Panc1 (cell line): ENCODE data around the gene NUP54. TPM values are rescaled to one million over a fixed set of nuclear protein-coding genes. Genes with fewer than 3 reads are reported as not detected.

Source experiments
- ATAC-seq: fragments of 200-7000 bp; cut with Tn5 transposase; 2 replicates; pipeline ENCODE4 v1.9.1; 2020; ENCODE audit warnings: mild to moderate bottlenecking, moderate library complexity
- BruUV-seq: library from RNA; stranded (reverse); fragments of 400-500 nt; replicated peaks from 2 replicates; lab custom pipeline; 2021; lab: Mats Ljungman, UMichigan
- CTCF ChIA-PET: fragments of 300-600 bp; sonication (Branson Sonifier 250); formaldehyde crosslinking; loops from one replicate; lab custom pipeline; 2022; ENCODE audit warnings: antibody characterized with exemption; lab: Charles Lee
- POLR2A ChIA-PET: fragments of 300-600 bp; sonication (Branson Sonifier 250); formaldehyde crosslinking; loops from one replicate; lab custom pipeline; 2022; ENCODE audit warnings: antibody characterized with exemption; lab: Charles Lee
- DNase-seq: peaks from one replicate; pipeline ENCODE4 v3.0.0-alpha.2; 2010; ENCODE audit warnings: low read depth, low spot score
- H3K27ac ChIP-seq: 2 replicates; pipeline ENCODE4 v1.5.1; 2011; ENCODE audit warnings: mild to moderate bottlenecking, low read length, inconsistent platforms
- H3K27me3 ChIP-seq: fragments of 200-500 bp; sonication (Bioruptor generic); 2 replicates; pipeline ENCODE4 v1.6.0; 2014; ENCODE audit warnings: low read length, inconsistent platforms; ENCODE audit not compliant: control insufficient read depth, insufficient read depth
- H3K36me3 ChIP-seq: fragments of 200-500 bp; sonication (Bioruptor generic); 2 replicates; pipeline ENCODE4 v1.5.1; 2014; ENCODE audit warnings: inconsistent platforms, mild to moderate bottlenecking, low read length, moderate library complexity; ENCODE audit not compliant: control insufficient read depth, insufficient read depth
- H3K4me1 ChIP-seq: 2 replicates; pipeline ENCODE4 v1.5.1; 2011; ENCODE audit warnings: inconsistent platforms, mild to moderate bottlenecking, low read length, moderate library complexity; ENCODE audit not compliant: control insufficient read depth, insufficient read depth
- H3K4me3 ChIP-seq, 2 experiments: 2 replicates each; pipeline ENCODE4 v1.5.1; 2011 to 2012; ENCODE audit warnings: low read depth in 2 of 2, low read length in 2 of 2, mild to moderate bottlenecking in 2 of 2, inconsistent platforms in 1 of 2, moderate library complexity in 1 of 2
- H3K9me3 ChIP-seq: fragments of 200-500 bp; sonication (Bioruptor generic); 2 replicates; pipeline ENCODE4 v1.5.1; 2014; ENCODE audit warnings: low read depth, mild to moderate bottlenecking, inconsistent platforms, low read length, moderate library complexity; ENCODE audit not compliant: control insufficient read depth, insufficient read depth
- CTCF ChIP-seq: fragments of 450-650 bp; IDR thresholded peaks from 2 replicates; pipeline ENCODE4 v1.5.1; 2017; ENCODE audit warnings: mild to moderate bottlenecking
- POLR2AphosphoS5 ChIP-seq: IDR thresholded peaks from 2 replicates; pipeline ENCODE4 v1.6.1; 2012; ENCODE audit warnings: mild to moderate bottlenecking, low read depth, low read length, moderate library complexity
- SIN3A ChIP-seq: IDR thresholded peaks from 2 replicates; pipeline ENCODE4 v1.6.1; 2012; ENCODE audit warnings: low read depth, mild to moderate bottlenecking, low read length, moderate library complexity, borderline replicate concordance; ENCODE audit not compliant: insufficient read depth
- TCF7L2 ChIP-seq: IDR thresholded peaks from 2 replicates; pipeline ENCODE4 v1.6.1; 2011; ENCODE audit warnings: mild to moderate bottlenecking, low read depth, low read length, inconsistent platforms
- in situ Hi-C: cut with HindIII; loops from 2 replicates; pipeline ENCODE4 v1.10.0; 2016; ENCODE audit warnings: low sequenced_read_pairs, low pct_unique_long_range_greater_than_20kb
- intact Hi-C: fragments of 100-400 bp; cut with micrococcal nuclease; formaldehyde crosslinking; loops from one replicate; pipeline ENCODE4 v1.10.0; 2022; ENCODE audit not compliant: unreplicated experiment
- total RNA-seq: library from RNA; stranded (reverse); gene quantifications from one replicate; pipeline ENCODE4 v1.2.1, GENCODE V29; 2021; ENCODE audit not compliant: unreplicated experiment
- TF ChIP-seq, protein P1 (sequence below), 2 experiments: IDR thresholded peaks; 2 replicates each; pipeline ENCODE4 v1.6.1; 2011 to 2012; ENCODE audit warnings: low read depth in 2 of 2, control low read depth in 1 of 2, low read length in 1 of 2, mild to moderate bottlenecking in 1 of 2, moderate library complexity in 1 of 2; ENCODE audit not compliant: insufficient read depth in 1 of 2

NUP54 gene
- total RNA-seq, 1 experiment from 2014 or later = 32.1 TPM

DNA sequence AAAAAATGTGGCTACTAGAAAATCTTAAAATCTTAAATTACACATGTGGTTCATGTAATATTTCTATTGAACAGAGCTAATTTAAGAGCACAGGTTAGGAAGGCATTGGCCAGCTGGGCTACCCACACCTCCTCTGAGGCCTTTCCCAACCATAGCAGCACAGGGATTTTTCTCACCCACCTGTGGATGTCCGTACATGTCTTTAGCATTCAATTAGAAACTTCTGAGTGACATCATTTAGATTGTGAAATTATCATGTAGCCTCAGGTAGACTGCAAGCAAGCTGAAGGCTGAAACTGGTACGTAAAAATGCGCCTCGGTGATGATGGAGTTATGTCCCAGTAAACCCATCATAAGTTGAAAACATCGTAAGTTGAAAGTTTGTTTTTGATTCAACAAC, 34.3 kb upstream of the NUP54 start:
- in situ Hi-C loops = no loop called here

GRCh38 chr4:76179398-76180318, 31.5 kb upstream of the NUP54 start:
- no peaks in the 10 kb centered on the region for H3K4me1 ChIP-seq
- no peak overlapping the region for H3K4me3 ChIP-seq
- no peaks in the 10 kb centered on the region for H3K27me3 ChIP-seq
- DNase-seq = peak; percentile 55
- no peak overlapping the region for H3K27ac ChIP-seq
- no peaks in the 10 kb centered on the region for H3K9me3 ChIP-seq
- TF ChIP-seq SIN3A = no peak
- peak; percentile 85 for TF ChIP-seq CTCF
- ChIA-PET POLR2A (no interaction called here), CTCF (interaction anchor here (0.6 to 1.0 kb wide), 3 partner anchors 198 to 488 kb away, joined by 3 to 9 read pairs (median 4); no protein-coding TSS in a partner anchor)
- in situ Hi-C loops = no loop called here
- H3K36me3 ChIP-seq = peaks cover 4% of the 10 kb centered on the region; the same call in 1 of the 2 replicates
- peak; percentile 95 for ATAC-seq
- BruUV-seq = no TSS peak
- intact Hi-C loops = no loop called here

More for the DNA sequence above, 34.3 kb upstream of the NUP54 start:
- Histone ChIP-seq H3K36me3 (peaks cover 4% of the 10 kb centered on the region; the same call in 1 of the 2 replicates), H3K4me3 (no peak overlapping the region), H3K9me3 (no peaks in the 10 kb centered on the region), H3K4me1 (no peaks in the 10 kb centered on the region), H3K27ac (no peak overlapping the region), H3K27me3 (no peaks in the 10 kb centered on the region)
- POLR2A ChIA-PET = no interaction called here
- TF ChIP-seq POLR2AphosphoS5 (no peak), CTCF (no peak), SIN3A (no peak), TCF7L2 (no peak)
- TF ChIP-seq, protein P1, sequence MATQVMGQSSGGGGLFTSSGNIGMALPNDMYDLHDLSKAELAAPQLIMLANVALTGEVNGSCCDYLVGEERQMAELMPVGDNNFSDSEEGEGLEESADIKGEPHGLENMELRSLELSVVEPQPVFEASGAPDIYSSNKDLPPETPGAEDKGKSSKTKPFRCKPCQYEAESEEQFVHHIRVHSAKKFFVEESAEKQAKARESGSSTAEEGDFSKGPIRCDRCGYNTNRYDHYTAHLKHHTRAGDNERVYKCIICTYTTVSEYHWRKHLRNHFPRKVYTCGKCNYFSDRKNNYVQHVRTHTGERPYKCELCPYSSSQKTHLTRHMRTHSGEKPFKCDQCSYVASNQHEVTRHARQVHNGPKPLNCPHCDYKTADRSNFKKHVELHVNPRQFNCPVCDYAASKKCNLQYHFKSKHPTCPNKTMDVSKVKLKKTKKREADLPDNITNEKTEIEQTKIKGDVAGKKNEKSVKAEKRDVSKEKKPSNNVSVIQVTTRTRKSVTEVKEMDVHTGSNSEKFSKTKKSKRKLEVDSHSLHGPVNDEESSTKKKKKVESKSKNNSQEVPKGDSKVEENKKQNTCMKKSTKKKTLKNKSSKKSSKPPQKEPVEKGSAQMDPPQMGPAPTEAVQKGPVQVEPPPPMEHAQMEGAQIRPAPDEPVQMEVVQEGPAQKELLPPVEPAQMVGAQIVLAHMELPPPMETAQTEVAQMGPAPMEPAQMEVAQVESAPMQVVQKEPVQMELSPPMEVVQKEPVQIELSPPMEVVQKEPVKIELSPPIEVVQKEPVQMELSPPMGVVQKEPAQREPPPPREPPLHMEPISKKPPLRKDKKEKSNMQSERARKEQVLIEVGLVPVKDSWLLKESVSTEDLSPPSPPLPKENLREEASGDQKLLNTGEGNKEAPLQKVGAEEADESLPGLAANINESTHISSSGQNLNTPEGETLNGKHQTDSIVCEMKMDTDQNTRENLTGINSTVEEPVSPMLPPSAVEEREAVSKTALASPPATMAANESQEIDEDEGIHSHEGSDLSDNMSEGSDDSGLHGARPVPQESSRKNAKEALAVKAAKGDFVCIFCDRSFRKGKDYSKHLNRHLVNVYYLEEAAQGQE (IDR thresholded peaks at IDR 0.05; ENCODE audit: insufficient read depth in 1 of 2, low read depth in 2 of 2, low read length in 1 of 2) = no peak
- ATAC-seq = no peak
- DNase-seq = no peak
- no TSS peak for BruUV-seq
- intact Hi-C loops = no loop called here
- CTCF ChIA-PET = no interaction called here
